GM21619 (cell line): ENCODE results near the gene ADCY2.

Experiments used
- ATAC-seq: cut with Tn5 transposase; IDR thresholded peaks from one replicate; pipeline ENCODE4 v1.9.1; 2021; ENCODE audit not compliant: unreplicated experiment

The ADCY2 gene

GRCh38 chr5:7437836-7438235, 41.9 kb downstream of the ADCY2 start:
- ATAC-seq = no peak

GRCh38 chr5:7445068-7445467, 49.1 kb downstream of the ADCY2 start:
- no peak for ATAC-seq

- no peak for ATAC-seq
Observed at GRCh38 chr5:7445831-7446230, 49.9 kb downstream of the ADCY2 start.

- ATAC-seq = no peak
Observed at GRCh38 chr5:7446913-7447312, 51.0 kb downstream of the ADCY2 start.

- no peak for ATAC-seq
Observed at GRCh38 chr5:7453947-7454346, 58.0 kb downstream of the ADCY2 start.

- ATAC-seq = no peak
Observed at GRCh38 chr5:7456206-7456605, 60.3 kb downstream of the ADCY2 start.

- ATAC-seq = no peak
Observed at GRCh38 chr5:7461371-7461770, 65.4 kb downstream of the ADCY2 start.

GRCh38 chr5:7462758-7463157, 66.8 kb downstream of the ADCY2 start:
- ATAC-seq = no peak

- ATAC-seq = no peak
Observed at GRCh38 chr5:7464182-7464581, 68.2 kb downstream of the ADCY2 start.

GRCh38 chr5:7467179-7467578, 71.2 kb downstream of the ADCY2 start:
- no peak for ATAC-seq

- ATAC-seq = no peak
Observed at GRCh38 chr5:7468742-7469141, 72.8 kb downstream of the ADCY2 start.

- ATAC-seq = no peak
Observed at GRCh38 chr5:7471710-7472109, 75.8 kb downstream of the ADCY2 start.

GRCh38 chr5:7473115-7473514, 77.2 kb downstream of the ADCY2 start:
- no peak for ATAC-seq

GRCh38 chr5:7473668-7474215, 77.8 kb downstream of the ADCY2 start:
- no peak for ATAC-seq

GRCh38 chr5:7474821-7475403, 79.0 kb downstream of the ADCY2 start:
- ATAC-seq = no peak

GRCh38 chr5:7478459-7478858, 82.5 kb downstream of the ADCY2 start:
- ATAC-seq = no peak

GRCh38 chr5:7488734-7489133, 92.8 kb downstream of the ADCY2 start:
- no peak for ATAC-seq

- no peak for ATAC-seq
Observed at GRCh38 chr5:7492371-7492770, 96.4 kb downstream of the ADCY2 start.

- no peak for ATAC-seq
Observed at GRCh38 chr5:7493081-7493480, 97.1 kb downstream of the ADCY2 start.

GRCh38 chr5:7493622-7494021, 97.7 kb downstream of the ADCY2 start:
- no peak for ATAC-seq

GRCh38 chr5:7494481-7495130, 98.7 kb downstream of the ADCY2 start:
- no peak for ATAC-seq

GRCh38 chr5:7495131-7495517, 99.2 kb downstream of the ADCY2 start:
- ATAC-seq = no peak

GRCh38 chr5:7500256-7500655, 104.3 kb downstream of the ADCY2 start:
- ATAC-seq = no peak
